Spleen (tissue), 7 donors: ENCODE data around the gene TARBP1.

Experiments
- POLR2AphosphoS5 ChIP-seq, 3 donors: sonication (generic); formaldehyde crosslinking; IDR thresholded peaks; one replicate each; pipeline ENCODE4 v1.5.1; 2017; ENCODE audit warnings: antibody characterized with exemption in 3 of 3
- TF ChIP-seq, protein P1 (sequence below), 11 experiments: fragments of 200-600 bp in 7 of 11; fragments of 450-650 bp in 4 of 11; sonication (generic) in 4 of 11; IDR thresholded peaks in 8 of 11; conservative IDR thresholded peaks in 3 of 11; 1 replicate in 7 of 11; 2 replicates in 4 of 11; pipeline versions ENCODE4 v1.4.0 to v1.8.0; 2016 to 2021; ENCODE audit warnings: antibody characterized with exemption in 11 of 11, inconsistent platforms in 4 of 11, mild to moderate bottlenecking in 1 of 11
- donor health status: DM: no; HTN: no; CAD: no; lungs with moderate emphysema.
- donor health status: DM: no; HTN: no; CAD: no.
- donor health status: DM: no; HTN: no; CAD: no.

- no peak for TF ChIP-seq POLR2AphosphoS5 (IDR thresholded peaks at IDR 0.05)
- TF ChIP-seq, protein P1, sequence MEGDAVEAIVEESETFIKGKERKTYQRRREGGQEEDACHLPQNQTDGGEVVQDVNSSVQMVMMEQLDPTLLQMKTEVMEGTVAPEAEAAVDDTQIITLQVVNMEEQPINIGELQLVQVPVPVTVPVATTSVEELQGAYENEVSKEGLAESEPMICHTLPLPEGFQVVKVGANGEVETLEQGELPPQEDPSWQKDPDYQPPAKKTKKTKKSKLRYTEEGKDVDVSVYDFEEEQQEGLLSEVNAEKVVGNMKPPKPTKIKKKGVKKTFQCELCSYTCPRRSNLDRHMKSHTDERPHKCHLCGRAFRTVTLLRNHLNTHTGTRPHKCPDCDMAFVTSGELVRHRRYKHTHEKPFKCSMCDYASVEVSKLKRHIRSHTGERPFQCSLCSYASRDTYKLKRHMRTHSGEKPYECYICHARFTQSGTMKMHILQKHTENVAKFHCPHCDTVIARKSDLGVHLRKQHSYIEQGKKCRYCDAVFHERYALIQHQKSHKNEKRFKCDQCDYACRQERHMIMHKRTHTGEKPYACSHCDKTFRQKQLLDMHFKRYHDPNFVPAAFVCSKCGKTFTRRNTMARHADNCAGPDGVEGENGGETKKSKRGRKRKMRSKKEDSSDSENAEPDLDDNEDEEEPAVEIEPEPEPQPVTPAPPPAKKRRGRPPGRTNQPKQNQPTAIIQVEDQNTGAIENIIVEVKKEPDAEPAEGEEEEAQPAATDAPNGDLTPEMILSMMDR (IDR thresholded peaks at IDR 0.05 in 8 of 11, conservative IDR thresholded peaks at IDR 0.05 in 3 of 11) = no peak
Observed at GRCh38 chr1:234413990-234414389, 65.0 kb downstream of the TARBP1 start.
